ENCODE data around the gene FABP3.

FABP3 gene

DNA sequence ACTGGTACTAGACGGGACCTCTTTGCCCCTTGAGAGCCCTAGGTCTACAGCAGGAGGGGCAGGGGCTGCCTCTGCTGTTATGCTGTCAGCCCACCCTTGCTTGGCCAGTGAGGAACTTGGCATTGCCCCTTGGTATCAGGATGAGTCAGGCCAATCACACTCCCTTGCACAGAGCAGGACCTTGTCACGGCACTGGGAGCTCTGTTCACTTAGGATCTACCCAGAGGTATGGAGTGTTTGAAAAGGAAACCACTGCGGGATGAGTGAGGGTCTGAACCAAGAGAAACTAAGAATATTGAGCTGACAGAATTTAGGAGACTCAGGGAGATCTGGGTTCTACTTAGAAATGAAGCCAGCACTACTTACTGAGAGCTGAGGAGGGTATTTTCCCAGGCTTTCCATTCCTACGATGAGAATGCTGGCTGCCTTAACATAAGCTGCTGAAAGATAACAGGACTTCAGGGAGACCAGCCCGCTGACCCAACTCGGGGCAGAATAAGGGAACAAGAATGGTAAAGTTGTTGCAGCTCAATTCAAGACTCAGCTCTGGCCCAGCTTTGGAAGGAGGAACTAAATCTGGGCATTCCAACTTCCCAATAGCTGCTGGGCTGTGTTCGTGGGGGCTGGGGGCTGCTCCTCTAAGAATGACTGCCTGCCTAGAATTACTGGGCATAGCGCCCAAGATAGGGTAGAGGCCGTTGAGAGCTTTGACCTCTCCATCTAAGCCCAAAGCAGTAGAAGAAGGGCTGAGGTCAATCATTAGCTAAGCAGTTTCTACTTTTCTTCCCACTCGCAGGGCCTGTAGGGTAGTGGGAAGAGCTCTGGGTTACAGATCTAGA is 1.5 kb downstream of the FABP3 start:
- no peak for DNase-seq

- no peak for DNase-seq
Observed at GRCh38 chr1:31370565-31370964, 2.3 kb downstream of the FABP3 start.

- DNase-seq = peak; percentile 17
Observed at GRCh38 chr1:31370021-31370420, 2.9 kb downstream of the FABP3 start.

DNA sequence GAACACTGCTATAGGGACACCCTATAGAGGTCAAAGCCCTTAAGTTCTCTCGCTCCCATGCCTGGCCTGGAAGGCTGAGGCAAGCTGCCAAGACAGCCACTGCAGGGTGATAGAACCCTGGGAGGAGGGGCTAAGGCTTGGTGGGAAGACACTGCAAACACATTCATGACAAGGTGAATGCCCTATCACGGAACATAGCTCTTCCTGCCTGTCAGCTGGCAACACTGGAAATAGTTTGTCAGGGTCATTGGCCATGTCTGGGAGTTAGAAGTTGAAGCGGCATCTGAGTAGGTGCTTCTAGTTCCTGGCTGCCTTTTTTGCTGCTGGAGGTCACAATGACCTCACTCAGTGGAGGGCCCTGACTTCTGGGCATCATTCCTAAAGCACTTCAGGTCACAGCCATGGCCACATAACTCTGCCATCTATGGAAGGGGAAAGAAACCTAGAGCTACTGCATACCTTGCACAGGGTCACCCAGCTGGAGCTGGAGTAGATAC is 4.2 kb downstream of the FABP3 start:
- DNase-seq = no peak

DNA sequence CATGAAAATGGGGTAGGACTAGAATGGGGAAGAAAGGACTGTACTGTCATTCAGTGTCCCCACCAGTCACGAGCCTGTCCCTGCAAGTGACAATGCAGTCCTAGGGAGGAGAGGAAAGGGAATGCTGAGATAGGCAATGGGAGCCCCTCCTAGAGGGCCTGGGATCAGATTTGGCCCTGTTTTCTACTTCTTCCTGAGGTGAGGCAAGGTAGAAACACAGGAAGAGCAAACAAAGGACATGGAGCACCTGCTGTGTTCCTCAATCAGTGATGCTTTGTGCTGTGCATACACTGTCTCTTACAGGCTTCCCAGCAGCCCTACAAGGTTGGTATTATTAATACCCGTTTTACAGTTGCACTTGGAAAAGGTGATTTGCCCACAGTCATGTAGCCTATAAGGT is 6.1 kb downstream of the FABP3 start:
- no peak for DNase-seq

- DNase-seq = no peak
Observed at GRCh38 chr1:31364561-31365250, 8.2 kb downstream of the FABP3 start.

- no peak for DNase-seq
Observed at GRCh38 chr1:31362032-31362431, 10.8 kb downstream of the FABP3 start.

GRCh38 chr1:31361607-31362006 is 11.3 kb downstream of the FABP3 start:
- DNase-seq = no peak

GRCh38 chr1:31356427-31356826 is 16.4 kb downstream of the FABP3 start:
- no peak for DNase-seq

GRCh38 chr1:31354283-31354682 is 18.6 kb downstream of the FABP3 start:
- no peak for DNase-seq

GRCh38 chr1:31348449-31348848 is 24.4 kb downstream of the FABP3 start:
- DNase-seq = no peak

GRCh38 chr1:31346785-31347184 is 26.1 kb downstream of the FABP3 start:
- no peak for DNase-seq

- no peak for DNase-seq
Observed at GRCh38 chr1:31345635-31346034, 27.2 kb downstream of the FABP3 start.

DNA sequence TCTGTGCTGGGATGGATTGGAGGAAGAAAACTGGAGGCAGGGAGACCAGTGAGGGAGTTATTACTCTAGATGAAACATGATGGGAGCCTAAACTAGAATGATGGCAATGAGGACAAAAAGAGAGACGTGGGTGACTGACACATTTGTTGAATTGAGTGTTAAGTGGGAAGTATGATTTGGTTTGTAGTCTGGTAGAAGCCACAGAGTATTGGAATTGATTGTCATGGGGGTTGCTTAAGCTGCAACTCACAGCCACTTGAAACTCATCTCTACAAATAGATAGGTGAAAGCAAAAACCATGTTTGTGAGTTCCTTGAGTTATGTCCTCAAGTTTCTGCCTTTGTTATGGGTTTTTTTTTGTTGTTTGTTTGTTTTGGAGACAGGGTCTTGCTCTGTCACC is 28.4 kb downstream of the FABP3 start:
- DNase-seq = no peak

DNA sequence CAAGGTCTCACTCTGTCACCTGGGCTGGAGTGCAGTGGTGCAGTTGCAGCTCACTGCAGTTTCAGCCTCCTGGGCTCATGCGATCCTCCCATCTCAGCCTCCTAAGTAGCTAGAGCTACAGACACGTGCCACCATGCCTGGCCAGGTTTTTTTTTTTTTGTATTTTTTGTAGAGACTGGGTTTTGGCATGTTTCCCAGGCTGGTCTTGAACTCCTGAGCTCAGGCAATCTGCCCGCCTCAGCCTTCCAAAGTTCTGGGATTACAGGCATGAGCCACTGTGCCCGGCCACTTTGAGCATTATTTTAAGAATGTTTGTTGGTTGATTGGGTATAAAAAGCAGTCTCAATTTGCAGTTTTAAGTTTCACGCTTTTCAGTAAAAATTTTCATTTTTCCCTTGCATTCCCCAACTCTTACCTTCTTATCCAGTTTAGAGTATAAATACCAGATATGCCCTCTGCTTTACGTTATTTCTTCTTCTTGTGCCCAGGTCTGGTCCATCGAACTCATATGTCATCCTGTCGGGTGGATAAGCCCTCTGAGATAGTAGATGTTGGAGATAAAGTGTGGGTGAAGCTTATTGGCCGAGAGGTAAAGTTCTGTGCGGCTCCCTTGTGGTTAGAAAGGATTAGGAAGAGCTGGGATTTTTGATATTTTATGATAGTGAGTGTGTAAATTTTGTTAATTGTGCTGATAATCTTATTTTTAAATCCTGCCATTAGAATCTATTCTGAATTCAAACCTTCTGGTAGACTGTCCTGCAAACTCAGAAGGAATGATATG is 36.0 kb downstream of the FABP3 start:
- DNase-seq = no peak

DNA sequence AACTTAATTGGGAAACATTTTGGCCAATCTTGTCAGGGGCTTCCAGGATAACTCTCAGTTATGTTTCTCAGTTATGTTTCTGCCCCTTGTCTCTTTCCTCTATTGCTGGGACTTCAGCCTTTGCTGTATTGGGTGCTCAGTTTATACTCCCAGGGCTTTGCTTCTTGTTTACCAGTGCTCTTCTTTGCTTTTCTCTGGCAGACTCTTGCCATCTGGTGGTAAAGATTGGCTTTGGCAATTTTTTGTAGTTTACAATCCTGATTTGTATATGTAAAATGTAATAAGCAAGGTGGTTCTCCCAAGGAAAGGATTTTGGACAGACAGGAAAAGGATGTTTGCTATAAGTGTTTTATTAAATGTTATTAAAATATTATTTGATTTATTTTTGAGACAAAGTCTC is 37.9 kb downstream of the FABP3 start:
- peak; percentile 8 for DNase-seq

DNA sequence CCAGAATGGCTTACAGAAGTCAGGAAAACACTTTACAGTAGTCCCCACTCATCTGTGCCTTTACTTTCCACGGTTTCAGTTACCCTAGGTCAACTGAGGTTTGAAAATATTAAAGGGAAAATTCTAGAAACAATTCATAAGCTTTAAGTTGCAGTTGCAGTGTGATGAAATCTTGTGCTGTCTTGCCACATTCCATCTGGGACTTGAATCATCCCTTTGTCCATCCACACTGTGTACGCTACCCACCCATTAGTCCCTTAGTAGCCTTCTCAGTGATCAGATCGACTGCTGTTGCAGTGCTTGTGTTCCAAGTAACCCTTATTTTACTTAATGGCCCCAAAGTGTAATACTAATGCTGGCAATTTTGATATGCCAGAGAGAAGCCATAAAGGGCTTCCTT is 45.5 kb downstream of the FABP3 start:
- DNase-seq = no peak

DNA sequence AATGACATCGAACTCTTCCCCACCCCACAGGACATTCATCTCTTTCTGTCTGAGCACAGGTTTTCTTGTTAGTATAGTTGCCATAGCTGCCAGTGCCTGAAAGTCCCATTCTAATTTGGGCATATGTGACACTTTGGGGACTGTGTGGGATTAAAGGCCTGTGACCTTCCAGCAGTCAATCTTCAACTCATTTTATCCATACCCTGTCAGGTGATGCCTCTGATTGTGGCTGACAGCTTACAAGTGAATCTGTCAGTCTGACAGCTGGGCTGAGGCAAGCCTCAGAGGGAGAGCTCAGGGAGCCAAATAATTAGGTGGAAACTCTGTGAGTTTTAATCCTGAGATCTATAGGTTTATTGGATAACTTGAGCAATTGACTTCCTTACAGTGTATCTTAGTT is 46.4 kb downstream of the FABP3 start:
- no peak for DNase-seq

- DNase-seq = no peak
Observed at GRCh38 chr1:31324992-31325391, 47.9 kb downstream of the FABP3 start.

DNA sequence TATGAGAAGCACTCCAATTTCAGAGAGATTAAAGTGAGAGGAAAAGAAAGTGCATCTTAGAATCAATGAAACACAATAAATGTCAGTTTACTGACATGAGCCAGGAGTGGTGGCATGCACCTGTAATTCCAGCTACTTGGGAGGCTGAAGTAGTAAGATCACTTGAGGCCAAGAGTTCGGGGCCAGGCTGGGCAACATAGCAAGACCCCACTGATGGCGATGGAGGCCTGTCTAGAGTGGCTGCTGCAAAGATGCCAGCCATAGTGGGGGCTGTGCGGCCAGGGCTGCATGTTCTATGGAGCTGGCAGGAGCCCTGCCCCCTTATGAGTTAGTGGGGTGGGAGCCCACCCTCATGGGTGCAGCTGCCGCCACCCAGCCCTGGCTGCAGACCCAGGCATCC is 48.8 kb downstream of the FABP3 start:
- no peak for DNase-seq

- DNase-seq = no peak
Observed at GRCh38 chr1:31318146-31318545, 54.7 kb downstream of the FABP3 start.

DNA sequence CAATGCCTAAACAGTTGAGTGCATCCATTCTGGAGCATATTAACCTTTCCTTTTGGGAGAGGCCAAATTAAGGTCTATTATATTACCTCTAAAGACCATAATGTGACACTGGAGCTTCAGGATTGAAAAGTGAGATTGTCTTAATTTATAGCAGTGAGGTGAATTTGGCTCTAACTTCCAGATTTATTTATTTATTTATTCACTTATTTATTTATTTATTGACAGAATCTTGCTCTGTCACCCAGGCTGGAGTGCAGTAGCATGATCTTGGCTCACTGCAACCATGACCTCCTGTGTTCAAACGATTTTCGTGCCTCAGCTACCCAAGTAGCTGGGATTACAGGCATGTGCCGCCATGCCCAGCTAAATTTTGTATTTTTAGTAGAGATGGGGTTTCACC is 57.0 kb downstream of the FABP3 start:
- DNase-seq = no peak
